Fibroblast of lung (primary cell): ENCODE measurements around the gene HNF1B. TPM values are rescaled to one million over a fixed set of nuclear protein-coding genes. Genes with fewer than 3 reads are reported as not detected.

Experiments used
- DNase-seq, 2 donors: peaks; one replicate each; pipeline versions ENCODE4 v3.0.0 to v3.0.0-alpha.2; 2010; ENCODE audit warnings: low read depth in 2 of 2
- H2AFZ ChIP-seq: 2 replicates; pipeline ENCODE4 v1.5.1; 2012; ENCODE audit warnings: low read length, control low read depth, inconsistent platforms
- H3K27ac ChIP-seq: 2 replicates; pipeline ENCODE4 v1.5.1; 2011; ENCODE audit warnings: low read length, control low read depth; ENCODE audit not compliant: insufficient read depth
- H3K27me3 ChIP-seq: 2 replicates; pipeline ENCODE4 v1.5.1; 2011; ENCODE audit warnings: mild to moderate bottlenecking, low read length; ENCODE audit not compliant: control insufficient read depth, insufficient read depth
- H3K36me3 ChIP-seq: 2 replicates; pipeline ENCODE4 v1.5.1; 2011; ENCODE audit warnings: low read length; ENCODE audit not compliant: control insufficient read depth, insufficient read depth
- H3K4me1 ChIP-seq: 2 replicates; pipeline ENCODE4 v1.5.1; 2011; ENCODE audit warnings: low read length; ENCODE audit not compliant: control insufficient read depth, insufficient read depth; ENCODE audit errors: extremely low read depth
- H3K4me2 ChIP-seq: 2 replicates; pipeline ENCODE4 v1.5.1; 2011; ENCODE audit warnings: low read length, control low read depth; ENCODE audit not compliant: insufficient read depth; ENCODE audit errors: extremely low read depth
- H3K4me3 ChIP-seq, 4 experiments: fragments of 200-600 bp in 1 of 4; sonication (generic) in 1 of 4; replicated peaks in 1 of 4; 2 replicates each; pipeline ENCODE4 v1.5.1; 2011 to 2016; ENCODE audit warnings: low read length in 4 of 4, low read depth in 3 of 4, mild to moderate bottlenecking in 3 of 4, control low read depth in 2 of 4, inconsistent platforms in 1 of 4, mixed read lengths in 1 of 4; ENCODE audit not compliant: insufficient read depth in 1 of 4; ENCODE audit errors: control extremely low read depth in 1 of 4
- H3K79me2 ChIP-seq: 2 replicates; pipeline ENCODE4 v1.5.1; 2012; ENCODE audit warnings: mild to moderate bottlenecking, low read length, inconsistent platforms; ENCODE audit not compliant: control insufficient read depth, insufficient read depth
- H3K9ac ChIP-seq: 2 replicates; pipeline ENCODE4 v1.5.1; 2011; ENCODE audit warnings: mild to moderate bottlenecking, low read length, control low read depth; ENCODE audit not compliant: insufficient read depth
- H3K9me3 ChIP-seq: 2 replicates; pipeline ENCODE4 v1.5.1; 2012; ENCODE audit warnings: low read depth, low read length; ENCODE audit not compliant: control insufficient read depth, insufficient read depth
- H4K20me1 ChIP-seq: 2 replicates; pipeline ENCODE4 v1.5.1; 2011; ENCODE audit warnings: low read length; ENCODE audit not compliant: control insufficient read depth, insufficient read depth; ENCODE audit errors: extremely low read depth
- EZH2 ChIP-seq: IDR thresholded peaks from 2 replicates; pipeline ENCODE4 v1.5.1; 2012; ENCODE audit warnings: low read length, control low read depth, mild to moderate bottlenecking; ENCODE audit errors: missing control alignments
- polyA plus RNA-seq, 2 donors: library from polyadenylated mRNA; depleted of rRNA in 1 of 2; stranded (reverse) in 1 of 2; unstranded in 1 of 2; fragments of >200 nt; gene quantifications; 2 replicates each; pipeline ENCODE4 v1.2.1, GENCODE V29; 2011 to 2012; ENCODE audit warnings: missing spikeins in 1 of 2
- total RNA-seq: library from RNA; depleted of rRNA; stranded (reverse); fragments of >200 nt; gene quantifications from 2 replicates; pipeline ENCODE4 v1.2.1, GENCODE V29; 2014
- TF ChIP-seq, protein P1 (sequence below), 2 donors: IDR thresholded peaks in 1 of 2; conservative IDR thresholded peaks in 1 of 2; 1 replicate in 1 of 2; 2 replicates in 1 of 2; pipeline ENCODE4 v1.5.1; 2011 to 2012; ENCODE audit warnings: low read length in 2 of 2, control low read depth in 1 of 2, inconsistent platforms in 1 of 2, low read depth in 1 of 2, mild to moderate bottlenecking in 1 of 2

Gene HNF1B
- total and polyA plus RNA-seq, 2 donors (not counting 1 experiment from before 2014, with no cell fraction given) = not detected

DNA sequence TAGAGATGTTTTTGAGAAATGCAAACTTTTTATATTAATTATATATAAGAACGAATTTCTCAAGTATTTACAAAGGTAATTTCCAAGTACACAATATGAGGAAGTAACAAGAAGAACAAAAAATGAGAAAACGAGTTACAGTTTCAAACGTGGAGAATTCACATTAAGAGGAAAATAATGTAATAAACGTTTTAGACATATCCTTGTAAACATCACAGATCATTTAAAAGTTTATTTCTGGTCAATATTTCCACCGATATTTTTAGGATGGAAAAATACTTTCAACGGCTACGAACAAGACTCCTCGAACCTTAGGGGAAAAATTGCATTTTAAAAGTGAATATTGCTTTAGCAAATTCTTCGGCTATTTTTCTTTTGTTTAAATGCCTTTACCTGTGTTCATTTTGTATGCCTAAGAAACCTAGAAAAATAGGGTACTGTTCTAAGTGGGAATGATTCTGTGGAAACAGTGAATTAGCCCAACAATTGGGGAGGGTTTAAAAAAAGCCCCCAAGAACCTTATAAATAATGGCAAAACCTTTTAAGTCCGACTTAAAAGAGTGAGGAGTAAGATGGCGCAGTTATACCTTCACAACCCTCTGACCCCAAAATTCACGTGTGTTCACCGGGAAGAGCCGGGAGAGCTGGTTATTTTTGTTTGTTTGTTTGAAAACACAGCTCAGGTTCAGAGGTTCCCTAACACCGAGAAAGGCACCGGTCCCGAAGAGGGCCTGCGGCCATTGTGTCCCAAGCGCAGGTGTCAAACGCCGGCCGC is 3.3 kb downstream of the HNF1B start:
- no peaks in the 10 kb centered on the region for H3K79me2 ChIP-seq
- no peak overlapping the region for H3K4me3 ChIP-seq
- H3K9me3 ChIP-seq = no peaks in the 10 kb centered on the region
- H3K27me3 ChIP-seq = peaks cover 78% of the 10 kb centered on the region
- H3K27ac ChIP-seq = no peak overlapping the region
- no peaks in the 10 kb centered on the region for H3K36me3 ChIP-seq
- H3K9ac ChIP-seq = no peak overlapping the region
- peak in 1 of 2 donors; percentile 30 for DNase-seq
- no peak overlapping the region for H2AFZ ChIP-seq
- peaks cover 2% of the 10 kb centered on the region for H4K20me1 ChIP-seq
- TF ChIP-seq EZH2 = no peak
- TF ChIP-seq, protein P1, sequence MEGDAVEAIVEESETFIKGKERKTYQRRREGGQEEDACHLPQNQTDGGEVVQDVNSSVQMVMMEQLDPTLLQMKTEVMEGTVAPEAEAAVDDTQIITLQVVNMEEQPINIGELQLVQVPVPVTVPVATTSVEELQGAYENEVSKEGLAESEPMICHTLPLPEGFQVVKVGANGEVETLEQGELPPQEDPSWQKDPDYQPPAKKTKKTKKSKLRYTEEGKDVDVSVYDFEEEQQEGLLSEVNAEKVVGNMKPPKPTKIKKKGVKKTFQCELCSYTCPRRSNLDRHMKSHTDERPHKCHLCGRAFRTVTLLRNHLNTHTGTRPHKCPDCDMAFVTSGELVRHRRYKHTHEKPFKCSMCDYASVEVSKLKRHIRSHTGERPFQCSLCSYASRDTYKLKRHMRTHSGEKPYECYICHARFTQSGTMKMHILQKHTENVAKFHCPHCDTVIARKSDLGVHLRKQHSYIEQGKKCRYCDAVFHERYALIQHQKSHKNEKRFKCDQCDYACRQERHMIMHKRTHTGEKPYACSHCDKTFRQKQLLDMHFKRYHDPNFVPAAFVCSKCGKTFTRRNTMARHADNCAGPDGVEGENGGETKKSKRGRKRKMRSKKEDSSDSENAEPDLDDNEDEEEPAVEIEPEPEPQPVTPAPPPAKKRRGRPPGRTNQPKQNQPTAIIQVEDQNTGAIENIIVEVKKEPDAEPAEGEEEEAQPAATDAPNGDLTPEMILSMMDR (conservative IDR thresholded peaks at IDR 0.05 in 1 of 2, IDR thresholded peaks at IDR 0.05 in 1 of 2; ENCODE audit: low read depth in 1 of 2, low read length in 2 of 2) = no peak
- H3K4me2 ChIP-seq = no peak overlapping the region
- H3K4me1 ChIP-seq = no peaks in the 10 kb centered on the region

DNA sequence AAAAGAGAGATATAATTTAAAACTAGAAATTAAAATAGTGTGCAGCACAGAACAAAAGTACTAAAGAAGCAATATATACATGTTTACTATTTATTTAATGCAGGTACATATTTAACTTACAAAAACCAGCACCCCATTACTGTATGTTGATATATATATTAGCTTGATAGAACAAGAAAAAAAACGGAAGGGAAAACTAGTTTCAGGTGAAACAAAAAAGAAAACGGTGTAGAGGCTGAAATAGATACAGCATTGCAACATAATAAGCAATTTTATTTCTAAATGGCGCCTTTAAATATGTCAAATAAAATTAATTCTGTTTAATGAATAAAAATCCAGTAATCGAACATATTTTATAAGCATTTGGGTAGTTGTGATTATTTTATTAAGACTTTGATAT is 3.9 kb downstream of the HNF1B start:
- Histone ChIP-seq H3K9me3 (no peaks in the 10 kb centered on the region), H4K20me1 (peaks cover 2% of the 10 kb centered on the region), H3K27ac (no peak overlapping the region), H3K9ac (no peak overlapping the region), H3K4me2 (no peak overlapping the region), H2AFZ (no peak overlapping the region), H3K4me1 (no peaks in the 10 kb centered on the region), H3K27me3 (peaks cover 77% of the 10 kb centered on the region), H3K4me3 (no peak overlapping the region), H3K79me2 (no peaks in the 10 kb centered on the region), H3K36me3 (no peaks in the 10 kb centered on the region)
- no peak for DNase-seq
- no peak for TF ChIP-seq EZH2
- TF ChIP-seq, protein P1 (conservative IDR thresholded peaks at IDR 0.05 in 1 of 2, IDR thresholded peaks at IDR 0.05 in 1 of 2; ENCODE audit: low read depth in 1 of 2, low read length in 2 of 2) = no peak

DNA sequence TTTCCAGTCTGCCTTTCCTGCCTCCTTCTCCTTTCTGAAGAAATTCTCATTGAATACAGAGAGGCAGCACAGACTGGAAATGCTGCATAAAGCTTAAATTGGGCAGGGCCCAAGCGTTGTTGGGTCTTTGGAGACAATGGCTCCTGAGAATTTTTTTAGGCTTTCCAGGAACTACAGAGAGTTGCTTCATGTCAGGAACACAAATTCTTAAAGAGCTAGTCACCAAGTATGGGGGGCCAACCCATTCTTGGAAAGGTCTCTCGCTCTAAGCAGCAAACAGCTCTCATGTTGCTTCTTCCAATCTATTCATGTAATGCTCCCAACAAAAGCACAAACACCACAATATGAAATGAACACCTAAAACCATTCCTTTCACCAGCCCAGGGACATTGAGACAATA is 6.9 kb downstream of the HNF1B start:
- no peak overlapping the region for H3K9ac ChIP-seq
- H3K4me2 ChIP-seq = no peak overlapping the region
- H3K4me3 ChIP-seq = no peak overlapping the region
- peaks cover 52% of the 10 kb centered on the region for H3K27me3 ChIP-seq
- no peaks in the 10 kb centered on the region for H3K79me2 ChIP-seq
- no peaks in the 10 kb centered on the region for H3K9me3 ChIP-seq
- H3K27ac ChIP-seq = no peak overlapping the region
- TF ChIP-seq, protein P1 (conservative IDR thresholded peaks at IDR 0.05 in 1 of 2, IDR thresholded peaks at IDR 0.05 in 1 of 2; ENCODE audit: low read depth in 1 of 2, low read length in 2 of 2) = no peak
- TF ChIP-seq EZH2 = no peak
- H4K20me1 ChIP-seq = peaks cover 2% of the 10 kb centered on the region
- H2AFZ ChIP-seq = no peak overlapping the region
- peak; percentile 28 to 75 for DNase-seq
- no peaks in the 10 kb centered on the region for H3K36me3 ChIP-seq
- H3K4me1 ChIP-seq = no peaks in the 10 kb centered on the region
